Measurements from ENCODE around the gene MYBPC3. TPM values are rescaled to one million over a fixed set of nuclear protein-coding genes. Genes with fewer than 3 reads are reported as not detected.

MYBPC3 gene
- total RNA-seq, 1 experiment from 2014 or later: not detected

DNA sequence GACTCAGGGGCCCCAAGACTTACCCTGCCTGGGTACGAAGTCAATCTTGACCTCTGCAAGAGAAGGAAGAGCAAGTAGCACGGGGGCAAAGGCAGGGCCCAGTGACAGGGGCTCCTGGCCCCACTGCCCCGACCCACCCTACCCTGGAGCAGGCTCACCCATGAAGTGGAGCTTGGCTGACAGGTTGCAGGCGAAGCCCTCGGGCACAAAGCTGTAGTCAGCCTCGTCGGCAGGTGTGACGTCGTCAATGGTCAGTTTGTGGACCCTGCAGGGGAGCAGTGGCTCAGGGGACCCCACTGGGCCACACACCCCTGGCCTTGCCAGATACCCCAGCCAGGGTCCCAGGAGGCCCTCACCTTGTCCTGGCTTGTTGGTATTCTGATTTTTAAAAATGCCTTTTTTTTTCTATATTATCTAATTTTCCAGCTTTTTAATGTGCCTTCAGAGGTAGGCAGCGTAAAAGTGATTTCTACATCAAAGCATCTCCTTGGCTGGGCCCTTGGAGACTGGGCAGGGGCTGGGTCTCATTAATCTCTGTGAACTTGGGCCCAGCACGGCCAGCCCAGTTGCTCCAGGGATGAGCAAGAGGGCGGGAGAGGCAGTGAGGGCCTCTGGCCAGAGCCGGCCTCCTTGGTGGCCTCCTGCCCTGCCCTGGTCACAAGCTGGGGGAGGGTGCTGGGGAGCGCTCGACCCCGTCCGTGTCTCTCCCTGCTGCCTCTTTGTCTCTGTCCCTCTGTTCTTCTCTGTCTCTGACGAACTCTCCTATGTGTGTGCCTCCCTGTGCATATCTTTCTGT is 11.3 kb downstream of the MYBPC3 start:
- no peak for DNase-seq (ENCODE audit: unreplicated experiment)
- Mint-ChIP-seq H3K27me3 (ENCODE audit: insufficient read depth, unreplicated experiment) (no peaks in the 10 kb centered on the region), H3K9me3 (ENCODE audit: unreplicated experiment) (no peaks in the 10 kb centered on the region), H3K36me3 (ENCODE audit: insufficient read depth, unreplicated experiment) (no peaks in the 10 kb centered on the region), H3K4me3 (ENCODE audit: unreplicated experiment) (no peak overlapping the region), H3K27ac (ENCODE audit: low read depth, unreplicated experiment) (no peak overlapping the region), H3K4me1 (ENCODE audit: insufficient read depth, unreplicated experiment) (no peaks in the 10 kb centered on the region)
- intact Hi-C loops (cut with micrococcal nuclease): no loop called here
- CTCF ChIA-PET: interaction anchor here (0.5 to 0.8 kb wide), 2 partner anchors 13 to 63 kb away, joined by 3 to 5 read pairs; no protein-coding TSS in a partner anchor
- POLR2A ChIA-PET: no interaction called here
- BruUV-seq (replicated peaks): no TSS peak
- TF ChIP-seq, protein P1, sequence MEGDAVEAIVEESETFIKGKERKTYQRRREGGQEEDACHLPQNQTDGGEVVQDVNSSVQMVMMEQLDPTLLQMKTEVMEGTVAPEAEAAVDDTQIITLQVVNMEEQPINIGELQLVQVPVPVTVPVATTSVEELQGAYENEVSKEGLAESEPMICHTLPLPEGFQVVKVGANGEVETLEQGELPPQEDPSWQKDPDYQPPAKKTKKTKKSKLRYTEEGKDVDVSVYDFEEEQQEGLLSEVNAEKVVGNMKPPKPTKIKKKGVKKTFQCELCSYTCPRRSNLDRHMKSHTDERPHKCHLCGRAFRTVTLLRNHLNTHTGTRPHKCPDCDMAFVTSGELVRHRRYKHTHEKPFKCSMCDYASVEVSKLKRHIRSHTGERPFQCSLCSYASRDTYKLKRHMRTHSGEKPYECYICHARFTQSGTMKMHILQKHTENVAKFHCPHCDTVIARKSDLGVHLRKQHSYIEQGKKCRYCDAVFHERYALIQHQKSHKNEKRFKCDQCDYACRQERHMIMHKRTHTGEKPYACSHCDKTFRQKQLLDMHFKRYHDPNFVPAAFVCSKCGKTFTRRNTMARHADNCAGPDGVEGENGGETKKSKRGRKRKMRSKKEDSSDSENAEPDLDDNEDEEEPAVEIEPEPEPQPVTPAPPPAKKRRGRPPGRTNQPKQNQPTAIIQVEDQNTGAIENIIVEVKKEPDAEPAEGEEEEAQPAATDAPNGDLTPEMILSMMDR (IDR thresholded peaks at IDR 0.05; ENCODE audit: unreplicated experiment): no peak

DNA sequence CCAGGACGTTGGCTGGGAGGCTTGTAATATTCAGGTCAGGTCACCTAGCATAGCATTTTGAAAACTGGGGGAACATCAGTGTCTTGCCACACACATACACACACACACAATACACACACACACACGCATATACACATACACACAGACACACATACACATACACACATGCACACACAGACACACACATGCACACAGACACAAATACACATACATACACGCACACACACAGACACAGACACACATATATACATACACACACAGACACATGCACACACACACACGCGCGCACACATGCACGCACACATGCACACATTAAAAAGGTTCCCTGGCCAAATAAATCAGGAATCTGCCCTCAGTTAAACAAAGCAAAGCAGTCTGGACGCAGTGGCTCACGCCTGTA is 12.5 kb downstream of the MYBPC3 start:
- Mint-ChIP-seq H3K4me3 (ENCODE audit: unreplicated experiment) (no peak overlapping the region), H3K27ac (ENCODE audit: low read depth, unreplicated experiment) (no peak overlapping the region), H3K27me3 (ENCODE audit: insufficient read depth, unreplicated experiment) (no peaks in the 10 kb centered on the region), H3K4me1 (ENCODE audit: insufficient read depth, unreplicated experiment) (no peaks in the 10 kb centered on the region), H3K9me3 (ENCODE audit: unreplicated experiment) (no peaks in the 10 kb centered on the region), H3K36me3 (ENCODE audit: insufficient read depth, unreplicated experiment) (no peaks in the 10 kb centered on the region)
- DNase-seq (ENCODE audit: unreplicated experiment): no peak
- ChIA-PET POLR2A (no interaction called here), CTCF (interaction anchor here (0.6 kb wide), 1 partner anchor 57 kb away, joined by 3 read pairs; no protein-coding TSS in a partner anchor)
- TF ChIP-seq, protein P1 (IDR thresholded peaks at IDR 0.05; ENCODE audit: unreplicated experiment): no peak
- intact Hi-C loops (cut with micrococcal nuclease): no loop called here
- BruUV-seq (replicated peaks): no TSS peak

DNA sequence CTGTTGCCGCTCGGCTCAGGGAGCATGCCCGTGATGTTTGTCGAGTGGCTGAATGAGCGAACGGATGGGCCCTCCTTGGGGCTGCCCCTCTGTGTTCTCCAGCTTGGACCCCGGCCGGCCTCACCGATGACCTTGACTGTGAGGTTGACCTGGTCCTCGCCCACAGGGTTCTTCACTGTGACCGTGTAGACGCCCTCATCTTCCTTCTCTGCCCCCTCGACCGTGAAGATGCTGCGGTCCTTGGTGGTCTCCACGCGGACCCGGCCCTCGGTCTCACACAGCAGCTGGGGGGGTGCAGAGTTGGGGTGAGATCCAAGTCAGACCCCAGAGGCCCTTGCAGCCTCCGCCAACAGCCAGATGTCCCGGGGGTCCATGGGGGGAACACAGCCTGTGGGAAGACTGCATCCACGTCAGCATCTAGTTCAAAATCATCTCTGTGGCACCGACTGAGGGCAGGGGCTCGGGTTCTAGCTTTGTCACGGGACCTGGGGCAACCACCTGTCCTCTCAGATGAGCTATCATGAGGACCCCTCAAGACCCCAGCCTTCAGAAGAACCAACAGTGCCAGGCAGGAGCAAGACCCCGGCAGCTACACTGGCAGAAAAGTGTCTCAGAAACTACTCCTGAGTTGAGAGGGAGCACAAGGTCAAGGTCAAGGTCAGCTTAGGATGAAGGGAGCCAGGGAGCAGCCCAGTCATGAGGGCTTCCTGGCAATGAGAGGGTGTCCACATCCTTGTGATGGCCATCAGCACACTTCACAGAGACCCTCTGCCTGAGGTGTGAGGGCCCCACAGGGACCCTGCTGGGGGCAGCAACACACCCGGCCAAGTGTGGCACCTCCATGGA is 13.9 kb downstream of the MYBPC3 start:
- Mint-ChIP-seq H3K27me3 (ENCODE audit: insufficient read depth, unreplicated experiment) (no peaks in the 10 kb centered on the region), H3K27ac (ENCODE audit: low read depth, unreplicated experiment) (no peak overlapping the region), H3K4me1 (ENCODE audit: insufficient read depth, unreplicated experiment) (no peaks in the 10 kb centered on the region), H3K4me3 (ENCODE audit: unreplicated experiment) (no peak overlapping the region), H3K36me3 (ENCODE audit: insufficient read depth, unreplicated experiment) (no peaks in the 10 kb centered on the region), H3K9me3 (ENCODE audit: unreplicated experiment) (no peaks in the 10 kb centered on the region)
- ChIA-PET CTCF (interaction anchor here (0.7 kb wide), 1 partner anchor 494 kb away, joined by 3 read pairs; no protein-coding TSS in a partner anchor), POLR2A (no interaction called here)
- no TSS peak for BruUV-seq (replicated peaks)
- TF ChIP-seq, protein P1 (IDR thresholded peaks at IDR 0.05; ENCODE audit: unreplicated experiment): no peak
- DNase-seq (ENCODE audit: unreplicated experiment): no peak
- intact Hi-C loops (cut with micrococcal nuclease): no loop called here
